ENCODE data around the gene TNFRSF12A.

DNA sequence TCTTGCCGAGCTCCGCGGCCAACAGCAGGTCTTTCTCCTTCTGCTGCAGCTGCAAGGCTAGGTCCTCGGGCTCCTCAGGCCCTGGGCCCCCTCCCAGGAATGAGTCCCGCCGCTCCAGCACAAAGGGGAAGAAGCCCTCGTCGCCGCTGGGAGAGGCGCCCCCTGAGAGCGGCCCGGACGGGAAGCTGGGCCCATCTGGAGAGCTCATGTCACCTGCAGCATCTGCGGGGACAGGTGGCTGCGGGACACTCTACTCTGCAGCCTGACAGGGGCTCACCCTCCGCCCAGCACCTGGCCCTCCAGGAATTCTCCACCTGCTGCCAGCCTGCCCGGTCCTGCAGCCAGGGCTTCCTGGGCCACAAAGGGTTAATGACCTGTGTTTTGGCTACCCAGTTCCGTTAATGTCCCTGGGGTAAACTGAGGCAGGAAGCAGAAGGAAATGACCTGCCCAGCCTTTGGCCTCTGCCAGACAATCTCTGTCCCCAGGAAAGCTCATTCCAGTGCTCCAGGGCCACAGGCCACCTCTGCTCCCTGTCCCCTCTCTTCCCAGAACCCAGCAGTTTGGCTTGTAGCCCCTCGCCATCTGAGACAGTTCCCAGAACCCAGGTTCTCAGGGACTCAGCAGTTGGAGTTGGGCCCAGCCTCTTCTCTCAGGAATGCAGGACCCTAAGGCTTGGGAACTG, 15.3 kb downstream of the TNFRSF12A start:
- TF ChIP-seq POLR2A (IDR thresholded peaks at IDR 0.05; ENCODE audit: low read depth, low read length) (no peak), NFE2L2 (IDR thresholded peaks at IDR 0.05; ENCODE audit: low read depth, low read length) (no peak), RFX5 (IDR thresholded peaks at IDR 0.05; ENCODE audit: low read depth, low read length) (no peak)
- TF ChIP-seq, protein P1, sequence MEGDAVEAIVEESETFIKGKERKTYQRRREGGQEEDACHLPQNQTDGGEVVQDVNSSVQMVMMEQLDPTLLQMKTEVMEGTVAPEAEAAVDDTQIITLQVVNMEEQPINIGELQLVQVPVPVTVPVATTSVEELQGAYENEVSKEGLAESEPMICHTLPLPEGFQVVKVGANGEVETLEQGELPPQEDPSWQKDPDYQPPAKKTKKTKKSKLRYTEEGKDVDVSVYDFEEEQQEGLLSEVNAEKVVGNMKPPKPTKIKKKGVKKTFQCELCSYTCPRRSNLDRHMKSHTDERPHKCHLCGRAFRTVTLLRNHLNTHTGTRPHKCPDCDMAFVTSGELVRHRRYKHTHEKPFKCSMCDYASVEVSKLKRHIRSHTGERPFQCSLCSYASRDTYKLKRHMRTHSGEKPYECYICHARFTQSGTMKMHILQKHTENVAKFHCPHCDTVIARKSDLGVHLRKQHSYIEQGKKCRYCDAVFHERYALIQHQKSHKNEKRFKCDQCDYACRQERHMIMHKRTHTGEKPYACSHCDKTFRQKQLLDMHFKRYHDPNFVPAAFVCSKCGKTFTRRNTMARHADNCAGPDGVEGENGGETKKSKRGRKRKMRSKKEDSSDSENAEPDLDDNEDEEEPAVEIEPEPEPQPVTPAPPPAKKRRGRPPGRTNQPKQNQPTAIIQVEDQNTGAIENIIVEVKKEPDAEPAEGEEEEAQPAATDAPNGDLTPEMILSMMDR (conservative IDR thresholded peaks at IDR 0.05; ENCODE audit: low read depth, low read length): no peak
- TF ChIP-seq, protein P2, sequence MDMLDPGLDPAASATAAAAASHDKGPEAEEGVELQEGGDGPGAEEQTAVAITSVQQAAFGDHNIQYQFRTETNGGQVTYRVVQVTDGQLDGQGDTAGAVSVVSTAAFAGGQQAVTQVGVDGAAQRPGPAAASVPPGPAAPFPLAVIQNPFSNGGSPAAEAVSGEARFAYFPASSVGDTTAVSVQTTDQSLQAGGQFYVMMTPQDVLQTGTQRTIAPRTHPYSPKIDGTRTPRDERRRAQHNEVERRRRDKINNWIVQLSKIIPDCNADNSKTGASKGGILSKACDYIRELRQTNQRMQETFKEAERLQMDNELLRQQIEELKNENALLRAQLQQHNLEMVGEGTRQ (IDR thresholded peaks at IDR 0.05; ENCODE audit: low read depth, low read length): no peak

Data from IMR-90 (cell line).